Stimulated activated naive CD8-positive, alpha-beta T cell treated with anti-CD3 and anti-CD28 coated beads, Interleukin-15, Interleukin-2, amounts not matched to agents 100 U/mL and 50 U/mL, for 24 hours (primary cell): ENCODE data around the gene DOC2A.
"Not testable (repeated sequence)": the region's sequence is repeated elsewhere in the genome, so short reads cannot be mapped to it uniquely, and the experiment has no call there.

Source experiments
- ATAC-seq: fragments of 150-1000 bp; cut with Tn5 transposase; one replicate; pipeline ENCODE4 v1.10.0; 2021
- DNase-seq: peaks from one replicate; pipeline ENCODE4 v3.0.0; 2021

DOC2A gene

GRCh38 chr16:30010844-30011713, at the start of gene DOC2A:
DOC2A (minus strand) TSS chr16:30011027; CDS start chr16:30010222, 805 bp downstream.
- peak; percentile 38 for ATAC-seq
- DNase-seq = peak; percentile 39

GRCh38 chr16:30060346-30060745, 49.5 kb upstream of the DOC2A start:
- DNase-seq (no peak), ATAC-seq (no peak)

- DNase-seq (peak; percentile 76), ATAC-seq (peak; percentile 74)
Observed at GRCh38 chr16:30054959-30055553, 44.2 kb upstream of the DOC2A start.

- DNase-seq (no peak), ATAC-seq (no peak)
Observed at GRCh38 chr16:30054451-30054850, 43.6 kb upstream of the DOC2A start.

- peak; percentile 33 for ATAC-seq
Observed at GRCh38 chr16:30053376-30054015, 42.7 kb upstream of the DOC2A start.

GRCh38 chr16:30052671-30053372, 42.0 kb upstream of the DOC2A start:
- peak; percentile 97 for DNase-seq
- ATAC-seq = peak; percentile 79

More at GRCh38 chr16:30053376-30054015, 42.7 kb upstream of the DOC2A start:
- no peak for DNase-seq

- no peak for ATAC-seq
Observed at GRCh38 chr16:30051518-30051917, 40.7 kb upstream of the DOC2A start.

GRCh38 chr16:30049871-30050270, 39.0 kb upstream of the DOC2A start:
- ATAC-seq (no peak), DNase-seq (no peak)

More at GRCh38 chr16:30051518-30051917, 40.7 kb upstream of the DOC2A start:
- DNase-seq = no peak

- ATAC-seq (no peak), DNase-seq (no peak)
Observed at GRCh38 chr16:30046588-30046987, 35.8 kb upstream of the DOC2A start.

GRCh38 chr16:30046178-30046577, 35.4 kb upstream of the DOC2A start:
- no peak for ATAC-seq

GRCh38 chr16:30041841-30042240, 31.0 kb upstream of the DOC2A start:
- DNase-seq = no peak
- ATAC-seq = no peak

More at GRCh38 chr16:30046178-30046577, 35.4 kb upstream of the DOC2A start:
- DNase-seq = no peak

- not testable (repeated sequence) for ATAC-seq, DNase-seq
Observed at GRCh38 chr16:30040690-30041089, 29.9 kb upstream of the DOC2A start.

GRCh38 chr16:30040221-30040620, 29.4 kb upstream of the DOC2A start:
- DNase-seq (no peak), ATAC-seq (no peak)

- ATAC-seq = no peak
- no peak for DNase-seq
Observed at GRCh38 chr16:30033270-30033669, 22.4 kb upstream of the DOC2A start.

GRCh38 chr16:30032083-30032819, 21.4 kb upstream of the DOC2A start:
- ATAC-seq (peak; percentile 59), DNase-seq (peak; percentile 71)

- DNase-seq (no peak), ATAC-seq (no peak)
Observed at GRCh38 chr16:30031477-30031918, 20.7 kb upstream of the DOC2A start.

GRCh38 chr16:30030841-30031413, 20.1 kb upstream of the DOC2A start, which contains the start of gene TLCD3B:
TLCD3B (minus strand) TSS chr16:30031271; CDS start chr16:30030527, 744 bp downstream.
- no peak for DNase-seq
- no peak for ATAC-seq

- DNase-seq = no peak
- ATAC-seq = no peak
Observed at GRCh38 chr16:30030011-30030685, 19.3 kb upstream of the DOC2A start.

- ATAC-seq (no peak), DNase-seq (peak; percentile 51)
Observed at GRCh38 chr16:30028438-30029076, 17.7 kb upstream of the DOC2A start.
